Measurements from ENCODE around the gene TLE4.

- TF ChIP-seq POLR2A (IDR thresholded peaks at IDR 0.05; ENCODE audit: low read length) (no peak), GATA1 (IDR thresholded peaks at IDR 0.05; ENCODE audit: low read depth, low read length) (no peak)
These were observed 20.2 kb upstream of the TLE4 start for GRCh38 chr9:79551586-79551985.

Data from erythroblast (primary cell).